OCI-LY7 (cell line): Measurements from ENCODE around the gene TBC1D5.

Experiments used
- CTCF ChIP-seq: fragments of 200-600 bp; sonication (generic); conservative IDR thresholded peaks from 2 replicates; pipeline ENCODE4 v1.5.1; 2014; ENCODE audit warnings: mild to moderate bottlenecking, antibody characterized with exemption, low read length, moderate library complexity, mixed read lengths
- EZH2phosphoT487 ChIP-seq: fragments of 200-600 bp; sonication (generic); IDR thresholded peaks from 2 replicates; pipeline ENCODE4 v1.6.1; 2018; ENCODE audit warnings: low read depth, borderline replicate concordance, mild to moderate bottlenecking, mixed run types, antibody characterized with exemption, low read length, moderate library complexity, mixed read lengths

DNA sequence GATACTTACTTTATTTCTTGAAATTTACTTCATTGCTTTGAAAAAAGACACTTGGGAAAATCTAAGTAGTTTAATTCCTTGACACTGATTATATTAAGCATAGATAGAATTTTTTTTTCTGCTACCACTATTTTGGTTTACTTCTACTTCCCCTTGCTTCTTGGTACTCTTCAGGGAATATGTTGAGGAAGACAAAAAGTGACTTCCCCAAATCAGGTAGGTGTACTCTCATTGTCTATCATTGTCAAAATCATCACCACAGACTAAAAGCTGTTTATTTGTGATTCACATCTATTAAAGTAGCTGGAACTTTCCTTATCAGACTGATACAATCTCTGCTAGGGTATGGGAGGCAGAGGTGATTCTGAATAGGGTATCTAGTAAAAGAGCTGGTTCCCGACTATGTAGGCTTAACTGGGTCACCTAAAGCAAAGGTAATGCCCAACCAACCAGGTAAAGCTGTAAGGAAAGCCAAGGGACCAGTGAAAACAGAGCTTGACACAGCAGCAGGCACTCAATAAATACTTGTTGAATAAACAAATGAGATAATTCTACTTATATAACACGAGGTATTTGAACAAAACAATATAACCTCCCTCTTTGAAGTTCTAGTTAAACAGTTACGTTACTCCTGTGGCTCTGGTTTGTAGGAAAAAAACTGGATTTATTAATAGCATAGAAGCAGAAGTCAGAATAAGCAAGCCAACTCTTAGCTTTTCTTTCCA lies 510.7 kb downstream of the TBC1D5 start:
- TF ChIP-seq CTCF = no peak
- TF ChIP-seq EZH2phosphoT487 = no peak
